ENCODE data around the gene ATP1A2.

DNA sequence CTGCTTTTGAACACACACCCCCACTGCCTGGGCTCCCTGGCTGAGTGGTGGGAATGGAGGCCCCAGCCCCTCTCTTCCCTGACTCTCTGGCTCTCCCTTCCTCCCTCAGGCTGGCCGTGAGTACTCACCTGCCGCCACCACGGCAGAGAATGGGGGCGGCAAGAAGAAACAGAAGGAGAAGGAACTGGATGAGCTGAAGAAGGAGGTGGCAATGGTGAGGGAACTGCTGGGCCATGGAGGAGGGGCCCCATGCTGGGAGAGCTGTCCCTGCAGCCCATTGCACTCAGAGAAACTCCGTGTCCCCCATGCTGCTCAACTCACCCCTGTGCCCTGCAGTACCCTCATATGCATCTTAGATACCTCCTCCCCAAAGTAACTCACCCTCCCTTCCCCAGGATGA, 5.2 kb downstream of the ATP1A2 start:
- TF ChIP-seq, protein P1, sequence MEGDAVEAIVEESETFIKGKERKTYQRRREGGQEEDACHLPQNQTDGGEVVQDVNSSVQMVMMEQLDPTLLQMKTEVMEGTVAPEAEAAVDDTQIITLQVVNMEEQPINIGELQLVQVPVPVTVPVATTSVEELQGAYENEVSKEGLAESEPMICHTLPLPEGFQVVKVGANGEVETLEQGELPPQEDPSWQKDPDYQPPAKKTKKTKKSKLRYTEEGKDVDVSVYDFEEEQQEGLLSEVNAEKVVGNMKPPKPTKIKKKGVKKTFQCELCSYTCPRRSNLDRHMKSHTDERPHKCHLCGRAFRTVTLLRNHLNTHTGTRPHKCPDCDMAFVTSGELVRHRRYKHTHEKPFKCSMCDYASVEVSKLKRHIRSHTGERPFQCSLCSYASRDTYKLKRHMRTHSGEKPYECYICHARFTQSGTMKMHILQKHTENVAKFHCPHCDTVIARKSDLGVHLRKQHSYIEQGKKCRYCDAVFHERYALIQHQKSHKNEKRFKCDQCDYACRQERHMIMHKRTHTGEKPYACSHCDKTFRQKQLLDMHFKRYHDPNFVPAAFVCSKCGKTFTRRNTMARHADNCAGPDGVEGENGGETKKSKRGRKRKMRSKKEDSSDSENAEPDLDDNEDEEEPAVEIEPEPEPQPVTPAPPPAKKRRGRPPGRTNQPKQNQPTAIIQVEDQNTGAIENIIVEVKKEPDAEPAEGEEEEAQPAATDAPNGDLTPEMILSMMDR (IDR thresholded peaks at IDR 0.05): no peak
- TF ChIP-seq EZH2 (IDR thresholded peaks at IDR 0.05; ENCODE audit: borderline replicate concordance, insufficient read depth, low read depth, low read length, poor library complexity, severe bottlenecking): no peak
